Activated T-helper 17 cell treated with anti-CD3 and anti-CD28 coated beads, Interleukin-2, amount 50 U/mL, for 72 hours (primary cell): ENCODE results near the gene TMEM190. TPM values are rescaled to one million over a fixed set of nuclear protein-coding genes. Genes with fewer than 3 reads are reported as not detected.

Experiments
- ATAC-seq: fragments of 150-1000 bp; cut with Tn5 transposase; replicated peaks from 2 replicates; pipeline ENCODE4 v1.10.0; 2021; ENCODE audit warnings: mild to moderate bottlenecking, moderate library complexity
- H3K27ac Mint-ChIP-seq: one replicate; pipeline ENCODE4 v1.8.0; 2022; ENCODE audit warnings: mixed read lengths
- H3K27me3 Mint-ChIP-seq: one replicate; pipeline ENCODE4 v1.8.0; 2022; ENCODE audit warnings: mixed read lengths
- H3K36me3 Mint-ChIP-seq: one replicate; pipeline ENCODE4 v1.8.0; 2022; ENCODE audit warnings: low read depth, mild to moderate bottlenecking, mixed read lengths
- H3K4me1 Mint-ChIP-seq: one replicate; pipeline ENCODE4 v1.8.0; 2022; ENCODE audit warnings: mixed read lengths
- H3K4me3 Mint-ChIP-seq: one replicate; pipeline ENCODE4 v1.8.0; 2022; ENCODE audit warnings: mild to moderate bottlenecking, mixed read lengths
- H3K9me3 Mint-ChIP-seq: one replicate; pipeline ENCODE4 v1.8.0; 2022; ENCODE audit warnings: mixed read lengths
- total RNA-seq, 2 donors: library from RNA; stranded (reverse); gene quantifications; one replicate each; pipeline ENCODE4 v1.2.3, GENCODE V29; 2022

The TMEM190 gene
- total RNA-seq, 2 donors from 2014 or later: not detected

DNA sequence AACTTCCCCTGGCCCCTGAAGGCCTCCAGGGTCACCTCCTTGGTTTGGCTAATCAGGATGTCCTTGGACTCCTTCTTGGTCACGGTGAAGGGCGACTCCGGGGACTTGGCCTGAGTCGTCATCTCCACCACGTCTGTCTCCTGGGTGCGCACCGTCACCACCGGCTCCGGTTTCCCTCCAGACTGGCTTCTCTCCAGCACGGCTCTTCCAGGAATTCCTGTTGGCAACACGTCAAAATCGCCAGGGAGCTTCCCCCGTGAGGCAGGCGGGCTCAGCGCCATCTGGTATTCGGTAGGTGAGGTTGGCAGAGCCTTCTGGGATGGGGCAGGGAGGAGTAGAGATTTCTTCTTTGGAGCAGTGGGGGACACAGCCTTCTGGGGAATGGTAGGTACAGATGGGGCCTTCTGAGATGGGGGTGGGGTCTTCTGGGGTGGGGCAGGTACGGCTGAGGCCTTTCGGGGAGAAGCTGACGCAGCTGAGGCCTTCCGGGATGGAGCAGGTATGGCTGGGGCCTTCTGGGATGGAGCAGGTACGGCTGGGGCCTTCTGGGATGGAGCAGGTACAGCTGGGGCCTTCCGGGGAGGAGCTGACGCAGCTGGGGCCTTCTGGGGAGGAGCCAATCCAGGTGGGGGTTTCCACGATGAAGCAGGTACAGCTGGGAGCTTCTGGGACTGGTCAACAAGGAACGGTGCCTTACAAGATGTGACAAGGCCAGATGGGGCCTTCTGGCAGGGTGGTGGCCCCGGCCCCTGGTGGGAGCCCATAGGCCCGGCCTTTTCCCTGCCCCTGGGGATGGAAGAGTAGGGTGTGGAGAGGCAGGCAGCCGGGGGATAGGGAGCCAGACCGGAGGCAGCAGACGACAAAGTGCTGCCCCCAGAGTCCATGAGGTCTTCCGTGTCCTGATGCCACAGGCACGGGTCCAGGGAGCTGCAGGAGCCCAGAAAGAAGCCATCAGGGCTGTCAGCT, 17.4 kb upstream of the TMEM190 start:
- no peak overlapping the region for H3K27ac Mint-ChIP-seq
- no peak for ATAC-seq
- H3K4me1 Mint-ChIP-seq: no peaks in the 10 kb centered on the region
- peaks cover 12% of the 10 kb centered on the region for H3K27me3 Mint-ChIP-seq
- no peak overlapping the region for H3K4me3 Mint-ChIP-seq
- no peaks in the 10 kb centered on the region for H3K36me3 Mint-ChIP-seq
- H3K9me3 Mint-ChIP-seq: no peaks in the 10 kb centered on the region

DNA sequence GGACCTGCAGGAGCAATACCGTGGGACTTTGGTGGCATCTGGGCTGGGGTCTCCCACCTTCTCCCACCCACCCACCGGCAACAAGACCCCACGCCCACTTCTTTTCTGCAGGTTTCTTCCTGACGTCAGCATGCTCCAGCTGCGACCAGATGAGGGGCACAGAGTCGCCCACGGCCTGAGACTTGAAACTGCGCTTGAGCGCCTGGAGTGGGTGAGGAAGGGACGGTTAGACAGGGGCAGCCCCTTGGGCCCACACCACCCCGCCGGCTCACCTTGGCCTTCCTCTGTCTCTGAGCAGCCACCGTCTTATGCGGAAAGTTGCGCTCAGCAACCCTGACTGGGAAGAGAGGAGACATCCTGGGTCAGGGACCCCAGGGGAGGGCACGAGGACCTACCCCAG, 15.7 kb upstream of the TMEM190 start:
- ATAC-seq: no peak
- H3K36me3 Mint-ChIP-seq: no peaks in the 10 kb centered on the region
- peaks cover 6% of the 10 kb centered on the region for H3K27me3 Mint-ChIP-seq
- no peak overlapping the region for H3K27ac Mint-ChIP-seq
- no peak overlapping the region for H3K4me3 Mint-ChIP-seq
- no peaks in the 10 kb centered on the region for H3K9me3 Mint-ChIP-seq
- H3K4me1 Mint-ChIP-seq: no peaks in the 10 kb centered on the region

DNA sequence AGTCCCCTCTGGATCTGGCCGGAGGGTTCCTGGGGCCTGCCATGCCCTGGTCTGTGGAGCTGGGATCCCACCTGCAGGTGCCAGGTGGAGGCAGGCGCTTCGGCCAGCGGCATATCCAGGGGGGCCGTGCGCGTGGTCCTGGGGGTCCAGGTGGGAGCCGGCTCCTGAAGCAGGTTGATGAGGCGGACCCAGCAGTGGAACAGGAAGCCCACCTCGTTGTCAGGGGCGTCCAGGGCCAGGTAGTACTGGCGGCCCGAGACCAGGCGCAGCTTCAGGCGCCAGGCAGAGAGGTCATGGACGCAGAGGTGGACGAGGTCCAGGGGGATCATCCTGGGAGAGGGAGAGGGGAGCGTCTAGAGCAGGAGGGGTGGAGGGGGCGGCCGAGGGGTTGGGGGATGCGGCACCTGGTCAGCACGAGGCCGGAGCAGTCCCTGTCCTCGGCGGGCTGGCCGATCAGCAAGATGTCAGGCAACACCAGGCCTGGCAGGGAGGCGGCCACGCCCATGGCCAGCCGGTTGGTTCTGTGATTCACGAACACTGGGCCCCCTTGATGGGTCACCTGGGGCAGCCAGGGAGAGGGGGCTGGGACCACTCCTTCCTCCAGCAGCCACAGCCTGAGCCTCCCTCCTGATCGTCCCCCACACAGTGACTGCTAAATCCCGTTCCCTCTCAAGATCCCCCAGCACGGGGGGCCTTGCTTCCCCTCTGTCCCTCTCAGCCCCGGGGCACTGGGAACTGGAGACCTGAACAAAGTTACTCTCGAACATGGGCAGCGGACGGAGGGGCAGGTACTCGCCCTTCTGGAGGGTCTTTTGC, 14.2 kb upstream of the TMEM190 start:
- H3K27me3 Mint-ChIP-seq: peaks cover 4% of the 10 kb centered on the region
- H3K36me3 Mint-ChIP-seq: no peaks in the 10 kb centered on the region
- no peak overlapping the region for H3K27ac Mint-ChIP-seq
- no peak for ATAC-seq
- no peaks in the 10 kb centered on the region for H3K9me3 Mint-ChIP-seq
- no peaks in the 10 kb centered on the region for H3K4me1 Mint-ChIP-seq
- H3K4me3 Mint-ChIP-seq: no peak overlapping the region

DNA sequence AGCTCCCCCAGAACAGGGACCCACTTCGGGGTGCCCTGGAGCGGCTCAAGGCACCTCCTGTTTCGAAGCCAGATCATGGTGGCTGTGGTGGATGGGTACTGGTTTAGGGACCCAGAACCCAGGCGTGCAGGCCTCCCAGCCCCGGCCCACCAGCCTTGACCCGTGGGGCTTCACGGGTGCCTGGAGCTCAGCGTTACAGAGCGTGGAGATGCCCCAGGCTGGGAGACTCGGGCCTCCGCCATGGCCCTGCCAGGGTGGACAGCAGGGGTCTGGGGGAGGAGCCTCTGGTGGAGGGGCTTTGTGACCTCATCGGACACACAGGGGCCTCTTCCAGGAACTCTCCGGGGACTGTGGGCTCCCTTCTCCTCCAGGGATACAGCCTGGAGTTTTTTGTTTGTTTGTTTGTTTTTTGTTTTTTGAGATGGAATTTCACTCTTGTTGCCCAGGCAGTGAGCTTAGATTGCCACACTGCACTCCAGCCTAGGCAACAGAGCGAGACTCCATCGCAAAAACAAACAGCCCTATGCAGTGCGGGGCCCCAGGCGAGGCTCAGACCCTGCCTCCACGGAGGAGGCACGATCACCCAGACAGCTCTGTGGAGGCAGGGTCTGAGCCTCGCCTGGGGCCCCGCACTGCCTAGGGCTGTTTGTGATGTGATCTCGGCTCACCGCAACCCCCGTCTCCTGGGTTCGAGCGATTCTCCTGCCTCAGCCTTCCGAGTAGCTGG, 13.5 kb upstream of the TMEM190 start, which contains the start of gene GARIN5B:
GARIN5B (minus strand) TSS at position 271 of the 727 bp plus-strand sequence; CDS start at position 77, 194 bp downstream.
- Mint-ChIP-seq H3K27me3 (peaks cover 3% of the 10 kb centered on the region), H3K4me1 (no peaks in the 10 kb centered on the region), H3K36me3 (no peaks in the 10 kb centered on the region), H3K4me3 (no peak within 1 kb of the TSS), H3K9me3 (no peaks in the 10 kb centered on the region), H3K27ac (no peak within 1 kb of the TSS)
- no peak for ATAC-seq

DNA sequence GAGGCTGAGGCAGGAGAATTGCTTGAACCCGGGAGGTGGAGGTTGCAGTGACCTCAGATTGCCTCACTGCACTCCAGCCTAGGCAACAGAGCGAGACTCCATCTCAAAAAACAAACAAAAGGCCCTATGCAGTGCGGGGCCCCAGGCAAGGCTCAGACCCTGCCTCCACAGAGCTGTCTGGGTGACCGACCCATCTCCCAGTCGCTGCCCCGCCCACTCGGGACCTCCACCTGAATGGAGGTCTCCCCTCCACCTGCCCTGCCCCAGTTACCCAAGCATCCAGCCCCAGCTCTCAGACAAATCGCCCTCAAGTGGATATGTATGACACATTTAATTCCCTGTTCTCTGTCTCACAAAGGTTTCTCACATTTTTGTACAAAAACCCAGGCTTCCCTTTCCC, 11.4 kb upstream of the TMEM190 start:
- H3K4me1 Mint-ChIP-seq: no peaks in the 10 kb centered on the region
- no peak for ATAC-seq
- no peak overlapping the region for H3K4me3 Mint-ChIP-seq
- H3K27me3 Mint-ChIP-seq: peaks cover 7% of the 10 kb centered on the region
- no peaks in the 10 kb centered on the region for H3K9me3 Mint-ChIP-seq
- no peak overlapping the region for H3K27ac Mint-ChIP-seq
- H3K36me3 Mint-ChIP-seq: no peaks in the 10 kb centered on the region

DNA sequence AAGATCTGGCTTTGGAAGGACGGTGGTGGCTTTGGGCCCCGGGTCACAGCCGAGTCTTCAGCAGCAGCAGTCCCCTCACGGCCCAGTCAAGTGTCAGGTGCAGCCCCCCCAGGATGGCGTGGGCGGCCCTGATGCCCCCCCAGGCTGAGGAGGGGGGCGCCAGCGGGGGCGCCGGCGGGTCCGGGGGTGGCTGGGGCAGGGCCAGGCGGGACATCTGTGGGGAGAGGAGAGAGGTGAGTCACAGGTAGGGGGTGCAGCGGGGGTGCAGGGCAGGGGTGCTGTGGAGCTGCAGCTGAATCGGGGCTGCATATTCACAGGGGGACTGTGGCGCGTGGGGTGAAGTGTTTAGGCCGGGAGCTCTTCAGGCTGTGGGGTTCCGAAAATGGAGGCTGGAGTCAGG, 10.7 kb upstream of the TMEM190 start:
- H3K36me3 Mint-ChIP-seq: peaks cover 4% of the 10 kb centered on the region
- no peak overlapping the region for H3K4me3 Mint-ChIP-seq
- ATAC-seq: no peak
- peaks cover 14% of the 10 kb centered on the region for H3K27me3 Mint-ChIP-seq
- H3K27ac Mint-ChIP-seq: no peak overlapping the region
- H3K4me1 Mint-ChIP-seq: peaks cover 5% of the 10 kb centered on the region
- H3K9me3 Mint-ChIP-seq: no peaks in the 10 kb centered on the region

DNA sequence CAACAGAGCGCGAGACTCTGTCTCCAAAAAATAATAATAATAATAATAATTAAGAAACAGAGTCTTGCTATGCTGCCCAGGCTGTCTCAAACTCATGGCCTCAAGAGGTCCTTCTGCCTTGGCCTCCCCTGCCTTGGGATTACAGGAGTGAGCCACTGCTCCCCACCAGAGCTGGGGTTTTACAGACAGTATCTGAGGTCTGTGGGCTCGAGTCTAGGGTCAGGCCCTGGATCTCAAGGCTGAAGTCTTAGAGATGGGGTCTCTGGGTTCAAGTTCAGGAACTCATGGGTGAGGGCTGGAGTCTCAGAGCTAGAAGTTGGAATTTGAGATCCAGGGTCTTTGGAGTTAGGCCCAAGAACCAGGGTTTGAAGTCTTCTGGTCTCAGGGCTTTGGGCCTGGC, 9.8 kb upstream of the TMEM190 start:
- Mint-ChIP-seq H3K27me3 (peaks cover 17% of the 10 kb centered on the region), H3K4me1 (peaks cover 7% of the 10 kb centered on the region), H3K4me3 (no peak overlapping the region), H3K9me3 (no peaks in the 10 kb centered on the region), H3K27ac (no peak overlapping the region), H3K36me3 (peaks cover 6% of the 10 kb centered on the region)
- no peak for ATAC-seq

DNA sequence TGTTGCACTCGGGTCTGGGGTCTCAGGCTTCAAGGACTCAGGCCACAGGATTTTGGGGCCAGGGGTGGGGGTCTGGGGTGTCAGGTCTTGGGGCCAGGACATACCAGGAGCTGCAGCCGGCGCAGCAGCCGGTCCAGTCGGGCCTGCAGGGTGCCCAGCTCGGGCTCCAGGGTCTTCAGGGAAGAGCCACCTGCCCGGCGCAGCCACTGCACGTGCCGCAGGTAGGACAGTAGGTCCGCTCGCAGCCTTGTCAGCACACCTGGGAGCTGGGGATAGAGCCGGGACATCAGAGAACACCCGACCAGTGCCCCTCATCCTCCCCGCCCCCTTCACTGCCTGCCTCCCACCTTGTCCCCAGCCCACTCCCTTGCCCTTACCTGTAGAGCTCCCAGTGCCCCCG, 8.5 kb upstream of the TMEM190 start:
- Mint-ChIP-seq H3K4me3 (no peak overlapping the region), H3K36me3 (peaks cover 6% of the 10 kb centered on the region), H3K4me1 (peaks cover 7% of the 10 kb centered on the region), H3K9me3 (no peaks in the 10 kb centered on the region), H3K27me3 (peaks cover 22% of the 10 kb centered on the region), H3K27ac (no peak overlapping the region)
- ATAC-seq: no peak

DNA sequence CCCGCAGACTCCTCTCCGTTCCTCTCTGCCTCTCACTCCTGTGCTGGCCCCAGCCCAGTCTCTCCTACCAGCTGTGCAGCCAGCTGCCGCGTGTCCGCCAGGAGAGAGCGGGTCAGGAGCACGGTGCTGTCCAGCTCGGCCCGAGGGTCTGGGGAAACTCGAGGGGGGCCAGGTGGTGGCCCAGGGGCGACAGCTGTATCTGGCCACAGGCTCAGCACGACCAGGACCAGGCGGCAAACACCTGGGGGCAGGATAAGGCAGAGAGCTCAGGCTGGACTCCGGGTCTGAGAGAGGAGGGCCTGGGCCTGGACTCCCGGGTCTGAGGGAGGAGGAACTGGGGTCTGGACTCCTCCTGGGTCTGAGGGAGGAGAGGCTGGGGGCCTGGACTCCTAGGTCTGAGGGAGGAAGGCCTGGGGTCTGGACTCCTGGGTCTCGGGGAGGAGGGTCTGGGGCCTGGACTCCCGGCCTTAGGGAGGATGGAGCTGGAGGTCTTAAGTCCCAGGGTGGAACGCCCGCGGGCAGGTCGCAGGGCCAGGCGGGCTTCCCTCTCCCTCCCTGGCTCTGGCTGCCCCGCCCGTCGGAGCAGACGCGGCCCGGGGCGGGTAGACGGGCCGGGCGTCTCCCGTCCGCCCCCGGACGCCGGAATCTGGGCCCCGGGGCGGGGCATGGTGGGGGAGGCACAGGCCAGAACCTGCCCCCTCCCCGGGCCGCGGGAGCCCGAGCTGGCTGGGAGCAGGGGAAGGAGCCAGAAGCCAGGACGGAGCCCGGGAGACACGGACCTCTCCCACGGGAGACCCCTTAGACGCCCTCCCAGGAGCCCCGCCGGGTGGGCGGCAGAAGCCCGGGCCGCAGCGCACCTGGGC, 7.7 kb upstream of the TMEM190 start:
- Mint-ChIP-seq H3K36me3 (peaks cover 6% of the 10 kb centered on the region), H3K27ac (no peak overlapping the region), H3K9me3 (no peaks in the 10 kb centered on the region), H3K4me3 (no peak overlapping the region), H3K4me1 (peaks cover 7% of the 10 kb centered on the region), H3K27me3 (peaks cover 27% of the 10 kb centered on the region)
- peak; percentile 71 for ATAC-seq

DNA sequence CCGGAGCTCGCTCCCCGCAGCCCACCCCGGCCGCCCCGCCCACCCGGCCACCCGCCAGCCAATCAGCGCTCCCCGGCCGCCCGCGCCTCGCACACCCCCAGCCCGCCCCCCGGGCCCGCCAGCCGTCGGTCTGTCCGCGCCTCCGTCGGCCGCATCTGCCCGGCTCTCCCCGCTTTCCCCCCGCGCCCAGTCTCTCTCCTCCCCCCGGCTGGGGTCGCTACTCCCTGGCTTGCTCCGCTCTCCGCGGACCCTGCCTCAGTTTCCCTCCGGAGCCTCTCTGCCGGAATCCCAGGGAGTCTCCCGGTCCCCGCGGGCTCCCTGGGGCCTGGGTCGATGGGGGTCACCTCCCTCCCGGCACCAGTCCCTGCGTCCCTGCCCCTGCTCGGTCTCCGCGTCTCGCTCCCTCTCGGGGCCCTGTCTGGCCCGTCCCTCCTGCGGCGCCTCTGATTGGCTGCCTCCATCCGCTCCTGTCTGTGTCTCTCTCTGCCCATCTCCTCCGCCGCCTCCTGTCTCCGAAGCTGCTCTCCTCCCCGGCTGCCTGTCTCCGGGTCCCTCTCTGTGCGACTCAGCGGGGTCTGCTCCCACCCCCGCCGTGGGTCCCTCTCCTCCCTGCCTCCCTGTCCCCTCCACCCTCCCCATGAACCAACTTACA, 6.8 kb upstream of the TMEM190 start:
- peak; percentile 75 for ATAC-seq
- Mint-ChIP-seq H3K4me3 (peak overlapping the region; percentile 60), H3K27me3 (peaks cover 28% of the 10 kb centered on the region), H3K4me1 (peaks cover 7% of the 10 kb centered on the region), H3K36me3 (peaks cover 6% of the 10 kb centered on the region), H3K9me3 (no peaks in the 10 kb centered on the region), H3K27ac (no peak overlapping the region)

DNA sequence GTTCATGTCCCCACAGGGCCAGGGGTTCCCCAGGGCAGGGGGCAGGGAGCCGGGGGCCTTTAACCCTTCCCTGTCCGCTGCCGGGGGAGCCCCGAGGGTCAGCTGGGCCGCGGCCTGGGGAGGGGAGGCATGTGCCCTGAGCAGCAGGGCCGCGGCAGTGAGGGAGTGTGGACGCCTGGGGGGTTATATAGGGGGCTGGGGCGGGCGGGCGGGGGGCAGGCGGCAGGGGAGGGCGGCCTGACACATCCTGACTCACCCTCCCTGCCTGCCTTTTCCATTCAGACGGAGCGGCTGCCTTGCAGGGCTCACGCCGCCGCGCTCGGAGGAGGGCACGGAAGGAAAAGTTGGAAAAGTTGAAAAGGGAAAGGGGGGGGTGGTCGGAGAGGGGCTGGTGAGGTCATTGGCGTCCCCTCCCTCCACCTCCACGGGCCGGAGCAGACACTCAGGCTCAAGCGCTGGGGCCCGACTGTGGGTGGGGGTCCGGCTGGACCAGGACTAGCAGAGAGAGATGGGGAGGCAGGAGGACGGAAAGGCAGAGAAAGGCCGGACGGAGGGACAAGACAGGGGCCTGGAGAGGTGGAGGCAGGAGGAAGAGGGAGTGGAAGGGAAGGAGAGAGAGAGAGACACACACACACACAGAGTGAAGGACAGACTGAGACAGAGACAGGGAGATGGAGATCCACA, 6.2 kb upstream of the TMEM190 start, which contains the start of gene IL11:
IL11 (minus strand) TSS at position 159 of the 684 bp plus-strand sequence; CDS start at position 6, 153 bp downstream.
- Mint-ChIP-seq H3K27ac (no peak within 1 kb of the TSS), H3K4me3 (peak within 1 kb of the TSS; percentile 60), H3K4me1 (peaks cover 7% of the 10 kb centered on the region), H3K36me3 (peaks cover 6% of the 10 kb centered on the region), H3K9me3 (no peaks in the 10 kb centered on the region), H3K27me3 (peaks cover 28% of the 10 kb centered on the region)
- ATAC-seq: no peak

DNA sequence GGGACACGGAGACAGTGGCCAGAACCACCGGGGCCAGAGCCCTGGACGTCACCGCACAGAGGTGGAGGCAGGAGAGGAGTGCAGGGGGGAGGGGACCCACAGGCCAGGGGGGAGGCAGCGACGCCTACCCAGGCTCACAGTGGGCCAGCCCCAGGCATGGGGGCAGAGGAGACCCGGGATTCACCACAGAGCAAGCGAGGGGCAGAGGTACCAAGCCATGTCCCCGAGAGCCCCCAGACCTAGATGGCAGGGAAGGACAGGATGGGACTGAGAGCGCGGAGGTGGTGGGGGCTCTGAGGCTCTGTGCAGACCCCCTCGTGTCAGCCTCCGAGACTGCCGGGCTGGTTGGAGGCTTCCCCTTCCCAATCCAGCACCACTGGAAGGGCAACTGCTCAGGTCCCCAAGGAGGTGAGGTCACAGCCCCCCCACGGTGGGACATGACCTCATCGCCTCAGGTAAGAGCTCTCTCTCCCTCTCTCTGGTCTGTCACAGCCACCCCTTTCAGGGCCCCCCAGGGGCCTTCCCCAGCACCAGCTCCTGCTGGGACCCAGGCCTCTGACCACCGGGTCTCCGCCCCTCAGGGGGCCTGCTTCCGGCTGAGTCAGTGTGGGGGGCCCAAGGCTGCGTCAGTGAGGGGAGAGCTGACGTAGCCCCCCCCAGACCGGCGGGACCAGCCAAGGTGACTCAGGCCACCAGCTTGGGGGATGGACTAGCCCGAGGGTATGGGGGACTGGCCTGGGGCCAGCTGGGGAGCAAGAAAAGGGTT, 4.1 kb upstream of the TMEM190 start:
- peaks cover 6% of the 10 kb centered on the region for H3K36me3 Mint-ChIP-seq
- no peak overlapping the region for H3K27ac Mint-ChIP-seq
- H3K4me1 Mint-ChIP-seq: peaks cover 7% of the 10 kb centered on the region
- H3K4me3 Mint-ChIP-seq: no peak overlapping the region
- no peak for ATAC-seq
- no peaks in the 10 kb centered on the region for H3K9me3 Mint-ChIP-seq
- peaks cover 25% of the 10 kb centered on the region for H3K27me3 Mint-ChIP-seq
